IgD-negative memory B cell (primary cell): ENCODE measurements around the gene CIAO3. TPM values are rescaled to one million over a fixed set of nuclear protein-coding genes. Genes with fewer than 3 reads are reported as not detected.

ENCODE experiments used
- H3K27ac Mint-ChIP-seq, 3 donors: one replicate each; pipeline ENCODE4 v1.8.0; 2020 to 2022; ENCODE audit warnings: mild to moderate bottlenecking in 3 of 3, mixed read lengths in 3 of 3, moderate library complexity in 1 of 3
- H3K27me3 Mint-ChIP-seq: one replicate; pipeline ENCODE4 v1.8.0; 2021; ENCODE audit warnings: mixed read lengths
- H3K36me3 Mint-ChIP-seq: one replicate; pipeline ENCODE4 v1.8.0; 2020; ENCODE audit warnings: mild to moderate bottlenecking, mixed read lengths
- H3K4me1 Mint-ChIP-seq, 3 donors: one replicate each; pipeline ENCODE4 v1.8.0; 2020 to 2022; ENCODE audit warnings: mixed read lengths in 3 of 3, mild to moderate bottlenecking in 1 of 3
- H3K4me3 Mint-ChIP-seq, 4 donors: one replicate each; pipeline ENCODE4 v1.8.0; 2020 to 2022; ENCODE audit warnings: mild to moderate bottlenecking in 4 of 4, mixed read lengths in 4 of 4, moderate library complexity in 3 of 4
- H3K9me3 Mint-ChIP-seq, 3 donors: one replicate each; pipeline ENCODE4 v1.8.0; 2020 to 2021; ENCODE audit warnings: mixed read lengths in 3 of 3, mild to moderate bottlenecking in 1 of 3
- polyA plus RNA-seq: library from polyadenylated mRNA; unstranded; fragments of 300-500 nt; fragmentation: Illumina TruSeq; gene quantifications from one replicate; pipeline ENCODE4 v1.2.3, GENCODE V29; 2021

CIAO3 gene
- polyA plus RNA-seq: 29.4 TPM

DNA sequence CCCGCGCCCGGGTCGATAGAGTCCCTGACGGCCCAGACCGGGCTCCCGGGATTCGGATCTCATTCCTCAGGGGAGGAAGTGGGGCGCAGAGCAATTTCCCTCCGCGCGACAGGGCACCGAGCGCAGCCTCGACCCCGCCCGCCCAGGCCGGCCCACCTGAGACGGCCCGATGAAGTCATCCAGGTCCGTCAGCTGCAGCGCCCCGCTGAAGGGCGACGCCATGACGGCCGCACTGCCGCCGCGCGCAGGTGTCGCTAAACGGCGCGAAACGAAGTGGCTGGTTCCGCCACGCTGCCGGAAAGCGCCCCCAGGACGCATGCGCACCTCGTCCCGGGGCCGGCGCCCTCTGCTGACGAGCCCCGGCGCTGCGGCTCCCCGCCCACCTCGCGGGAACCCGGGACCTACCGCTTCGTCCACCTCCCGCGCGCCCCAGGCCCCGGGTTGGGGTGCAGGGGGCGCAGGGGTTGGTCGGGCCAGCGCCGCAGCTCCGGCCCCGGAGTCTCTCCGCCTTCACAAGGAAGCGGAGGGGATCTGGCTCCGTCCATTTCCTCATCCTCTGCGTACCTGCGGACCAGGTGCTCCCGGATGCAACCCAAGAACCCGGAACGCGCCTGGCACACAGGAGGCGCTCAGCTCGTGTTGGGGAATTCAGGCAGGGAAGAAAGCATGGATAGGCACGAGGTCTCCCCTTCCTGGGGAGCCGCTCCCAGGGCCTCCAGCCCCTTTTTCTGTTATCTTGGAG, at the start of gene CIAO3:
Gene CIAO3, minus strand, starts transcription at position 234 of the 742 bp plus-strand sequence. Its CDS starts 12 bp downstream, at position 222.
- Mint-ChIP-seq H3K27ac (peak within 1 kb of the TSS; percentile 57 to 89 (median 82)), H3K36me3 (peaks cover 4% of the 10 kb centered on the region), H3K4me1 (peaks cover 9 to 16% (median 10%) of the 10 kb centered on the region in 3 donors), H3K9me3 (no peaks in the 10 kb centered on the region), H3K4me3 (peak within 1 kb of the TSS; percentile 87 to 98 (median 89)), H3K27me3 (no peaks in the 10 kb centered on the region)

GRCh38 chr16:790086-790485, 49.3 kb upstream of the CIAO3 start:
- peaks cover 1% of the 10 kb centered on the region for H3K36me3 Mint-ChIP-seq
- no peaks in the 10 kb centered on the region for H3K27me3 Mint-ChIP-seq
- H3K9me3 Mint-ChIP-seq: no peaks in the 10 kb centered on the region
- peak overlapping the region in 1 of 3 donors; percentile 71 for H3K27ac Mint-ChIP-seq
- H3K4me1 Mint-ChIP-seq: peaks cover 0 to 4% (median 3%) of the 10 kb centered on the region in 3 donors
- peak overlapping the region; percentile 37 to 78 (median 52) for H3K4me3 Mint-ChIP-seq

DNA sequence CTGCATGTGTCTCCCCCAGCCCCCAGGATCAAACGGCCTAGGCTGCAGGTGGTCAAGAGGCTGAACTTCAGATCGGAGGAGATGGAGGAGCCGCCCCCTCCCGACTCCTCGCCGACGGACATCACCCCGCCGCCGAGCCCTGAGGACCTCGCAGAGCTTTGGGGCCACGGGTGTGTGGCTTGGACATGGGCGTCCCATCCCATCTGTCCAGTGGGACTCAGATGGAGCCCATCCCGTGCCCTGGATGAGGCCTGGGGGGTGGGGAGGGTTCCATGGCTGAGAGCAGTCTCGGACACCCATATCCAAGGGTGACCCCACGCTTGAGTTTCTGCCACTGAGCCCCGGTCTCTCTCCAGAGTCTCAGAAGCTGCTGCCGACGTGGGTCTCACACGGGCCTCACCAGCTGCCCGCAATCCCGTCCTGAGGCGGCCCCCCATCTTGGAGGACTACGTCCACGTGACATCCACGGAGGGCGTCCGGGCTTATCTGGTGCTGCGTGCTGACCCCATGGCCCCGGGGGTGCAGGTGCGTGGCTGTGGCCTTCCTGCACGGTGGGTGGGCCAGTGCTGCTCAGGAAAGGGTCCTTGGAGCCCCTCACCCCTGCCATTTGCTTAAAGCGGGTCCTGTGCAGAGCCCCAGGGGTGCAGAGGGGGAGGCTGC, 48.5 kb upstream of the CIAO3 start:
- no peaks in the 10 kb centered on the region for H3K27me3 Mint-ChIP-seq
- H3K9me3 Mint-ChIP-seq: no peaks in the 10 kb centered on the region
- peaks cover 1% of the 10 kb centered on the region for H3K36me3 Mint-ChIP-seq
- peaks cover 0 to 6% (median 4%) of the 10 kb centered on the region in 3 donors for H3K4me1 Mint-ChIP-seq
- H3K27ac Mint-ChIP-seq: no peak overlapping the region
- peak overlapping the region in 2 of 4 donors; percentile 50 to 63 for H3K4me3 Mint-ChIP-seq

DNA sequence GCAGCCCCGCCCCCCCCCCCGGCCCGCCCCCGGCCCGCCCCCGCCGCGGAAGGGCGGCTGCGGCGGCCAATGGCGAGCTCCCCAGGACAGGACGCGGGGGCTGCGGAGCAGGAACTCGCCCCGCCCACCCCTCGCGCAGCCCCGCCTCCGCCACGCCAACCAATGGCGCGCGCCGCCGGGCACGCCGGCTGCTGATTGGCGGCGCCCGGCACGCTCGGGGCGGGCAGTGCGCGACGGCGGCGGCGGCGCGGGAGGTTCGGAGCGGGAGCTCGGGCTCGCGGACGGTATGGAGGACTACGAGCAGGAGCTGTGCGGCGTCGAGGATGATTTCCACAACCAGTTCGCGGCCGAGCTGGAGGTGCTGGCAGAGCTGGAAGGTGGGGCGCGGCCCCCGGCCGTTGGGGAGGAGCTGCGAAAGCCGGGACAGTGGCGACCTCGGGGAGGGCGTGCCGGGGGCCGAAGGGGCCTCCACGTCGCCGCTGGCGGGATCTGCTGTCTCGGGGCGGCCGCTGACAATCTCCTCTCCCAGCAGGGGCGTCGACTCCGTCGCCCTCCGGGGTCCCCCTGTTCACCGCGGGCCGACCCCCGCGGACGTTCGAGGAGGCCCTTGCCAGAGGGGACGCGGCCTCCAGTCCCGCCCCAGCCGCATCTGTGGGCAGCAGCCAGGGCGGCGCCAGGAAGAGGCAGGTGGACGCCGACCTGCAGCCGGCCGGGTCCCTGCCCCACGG, 47.8 kb upstream of the CIAO3 start, which contains the start of gene CHTF18:
Gene CHTF18, plus strand, starts transcription at position 222 of the 728 bp plus-strand sequence. Its CDS starts 65 bp downstream, at position 287.
- Mint-ChIP-seq H3K27ac (peak within 1 kb of the TSS in 1 of 3 donors; percentile 77), H3K9me3 (no peaks in the 10 kb centered on the region), H3K4me3 (peak within 1 kb of the TSS; percentile 85 to 90 (median 86)), H3K4me1 (peaks cover 0 to 6% (median 4%) of the 10 kb centered on the region in 3 donors), H3K27me3 (no peaks in the 10 kb centered on the region), H3K36me3 (peaks cover 1% of the 10 kb centered on the region)

DNA sequence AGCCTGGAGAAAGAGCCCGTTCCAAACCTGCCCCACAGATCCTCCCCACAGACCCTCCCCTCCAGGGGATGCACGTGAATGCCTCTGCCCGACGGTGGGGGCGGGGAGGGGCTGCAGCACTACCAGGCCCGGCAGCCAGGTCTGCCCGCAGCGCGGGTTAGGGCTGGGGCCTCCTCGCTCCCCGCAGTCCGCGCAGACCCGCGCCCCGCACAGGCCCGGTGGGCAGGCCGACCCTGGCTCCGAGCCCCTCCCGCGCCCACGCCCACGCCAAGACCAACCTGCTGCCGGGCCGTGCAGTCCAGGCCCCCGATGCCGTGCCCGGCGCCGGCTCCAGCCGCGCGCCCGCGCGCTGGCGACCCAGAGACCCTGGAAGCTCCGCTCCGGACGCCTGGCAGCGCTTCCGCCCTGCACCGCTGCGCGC, 47.2 kb upstream of the CIAO3 start, which contains the start of gene RPUSD1:
Gene RPUSD1, minus strand, starts transcription at position 404 of the 421 bp plus-strand sequence. CDS start 644 bp downstream, outside the sequence.
- Mint-ChIP-seq H3K27me3 (no peaks in the 10 kb centered on the region), H3K27ac (peak within 1 kb of the TSS in 1 of 3 donors; percentile 77), H3K4me3 (peak within 1 kb of the TSS; percentile 85 to 90 (median 86)), H3K9me3 (no peaks in the 10 kb centered on the region), H3K4me1 (peaks cover 0 to 6% (median 4%) of the 10 kb centered on the region in 3 donors), H3K36me3 (peaks cover 1% of the 10 kb centered on the region)

GRCh38 chr16:787321-787966, 46.6 kb upstream of the CIAO3 start:
- peaks cover 0 to 6% (median 4%) of the 10 kb centered on the region in 3 donors for H3K4me1 Mint-ChIP-seq
- no peaks in the 10 kb centered on the region for H3K9me3 Mint-ChIP-seq
- peak overlapping the region; percentile 85 to 90 (median 86) for H3K4me3 Mint-ChIP-seq
- peak overlapping the region in 1 of 3 donors; percentile 77 for H3K27ac Mint-ChIP-seq
- H3K36me3 Mint-ChIP-seq: peaks cover 1% of the 10 kb centered on the region
- no peaks in the 10 kb centered on the region for H3K27me3 Mint-ChIP-seq

DNA sequence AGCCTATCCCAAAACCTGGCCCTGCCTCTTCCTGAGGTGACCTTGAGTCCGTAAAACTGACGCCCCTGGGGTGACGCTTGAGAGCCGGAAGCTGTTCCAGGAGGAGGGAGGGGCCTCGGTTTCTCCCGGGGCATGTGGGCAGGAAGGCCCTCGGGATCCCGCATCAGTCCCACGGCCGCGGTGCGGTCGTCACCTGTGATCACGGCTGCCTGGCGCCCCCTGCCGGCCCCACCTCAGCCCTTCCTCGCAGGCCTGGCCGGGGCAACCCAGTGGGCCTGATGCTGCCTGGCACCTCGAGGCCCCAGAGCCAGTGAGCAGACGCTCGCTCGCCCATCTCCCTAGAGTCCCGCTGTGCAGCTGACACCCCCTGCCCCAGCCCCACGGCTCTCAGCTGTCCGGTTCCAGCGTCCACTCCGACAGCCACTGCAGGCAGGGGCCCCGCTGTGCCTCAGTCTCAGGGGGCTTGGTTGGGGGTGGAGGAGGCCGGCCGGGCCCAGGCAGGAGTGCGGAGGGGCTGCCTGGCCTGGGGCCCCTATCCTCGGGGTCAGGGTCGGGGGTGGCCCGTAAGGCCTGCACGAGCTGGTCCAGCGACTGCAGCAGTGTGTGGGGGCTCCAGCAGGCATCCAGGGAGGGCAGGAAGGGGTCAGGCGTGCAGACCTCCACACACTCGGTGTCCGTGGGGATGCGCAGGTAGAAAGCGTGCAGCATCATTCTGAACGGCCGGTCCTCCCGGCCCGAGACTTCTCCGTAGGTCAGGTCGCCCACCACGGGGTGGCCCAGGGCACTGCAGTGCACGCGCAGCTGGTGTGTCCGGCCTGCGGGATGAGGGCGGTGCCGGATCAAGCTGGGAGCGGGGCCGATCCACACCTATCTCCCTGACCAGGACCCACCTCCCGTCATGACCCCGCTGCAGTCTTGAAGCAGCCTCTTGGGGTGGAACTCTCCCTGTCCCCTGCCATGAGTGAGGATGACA, 45.1 kb upstream of the CIAO3 start:
- peak overlapping the region in 2 of 3 donors; percentile 73 to 74 for H3K27ac Mint-ChIP-seq
- H3K9me3 Mint-ChIP-seq: no peaks in the 10 kb centered on the region
- H3K4me1 Mint-ChIP-seq: peaks cover 0 to 6% (median 4%) of the 10 kb centered on the region in 3 donors
- no peaks in the 10 kb centered on the region for H3K27me3 Mint-ChIP-seq
- H3K36me3 Mint-ChIP-seq: no peaks in the 10 kb centered on the region
- peak overlapping the region in 3 of 4 donors; percentile 36 to 90 (median 60) for H3K4me3 Mint-ChIP-seq

DNA sequence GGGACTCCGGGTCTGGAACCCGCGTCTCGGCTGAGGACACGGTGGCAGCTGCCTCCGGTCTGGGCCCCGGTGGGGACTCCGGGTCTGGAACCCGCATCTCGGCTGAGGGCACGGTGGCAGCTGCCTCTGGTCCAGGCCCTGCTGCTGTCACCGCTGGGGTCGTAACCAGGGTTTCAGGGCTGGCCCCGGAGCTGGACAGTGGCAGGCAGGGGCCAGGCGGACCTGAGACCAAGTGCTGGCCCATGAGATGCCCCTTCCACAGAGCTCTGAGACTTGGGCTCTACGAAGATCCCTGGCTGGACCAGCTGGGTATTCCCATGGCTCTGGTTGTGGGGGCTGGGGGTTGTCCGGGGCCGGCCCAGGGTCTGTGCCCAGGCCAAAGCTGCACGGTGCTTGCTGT, 43.6 kb upstream of the CIAO3 start:
- Mint-ChIP-seq H3K27ac (no peak overlapping the region), H3K4me1 (peaks cover 0 to 4% (median 4%) of the 10 kb centered on the region in 3 donors), H3K4me3 (no peak overlapping the region), H3K9me3 (no peaks in the 10 kb centered on the region), H3K27me3 (peaks cover 2% of the 10 kb centered on the region), H3K36me3 (no peaks in the 10 kb centered on the region)

DNA sequence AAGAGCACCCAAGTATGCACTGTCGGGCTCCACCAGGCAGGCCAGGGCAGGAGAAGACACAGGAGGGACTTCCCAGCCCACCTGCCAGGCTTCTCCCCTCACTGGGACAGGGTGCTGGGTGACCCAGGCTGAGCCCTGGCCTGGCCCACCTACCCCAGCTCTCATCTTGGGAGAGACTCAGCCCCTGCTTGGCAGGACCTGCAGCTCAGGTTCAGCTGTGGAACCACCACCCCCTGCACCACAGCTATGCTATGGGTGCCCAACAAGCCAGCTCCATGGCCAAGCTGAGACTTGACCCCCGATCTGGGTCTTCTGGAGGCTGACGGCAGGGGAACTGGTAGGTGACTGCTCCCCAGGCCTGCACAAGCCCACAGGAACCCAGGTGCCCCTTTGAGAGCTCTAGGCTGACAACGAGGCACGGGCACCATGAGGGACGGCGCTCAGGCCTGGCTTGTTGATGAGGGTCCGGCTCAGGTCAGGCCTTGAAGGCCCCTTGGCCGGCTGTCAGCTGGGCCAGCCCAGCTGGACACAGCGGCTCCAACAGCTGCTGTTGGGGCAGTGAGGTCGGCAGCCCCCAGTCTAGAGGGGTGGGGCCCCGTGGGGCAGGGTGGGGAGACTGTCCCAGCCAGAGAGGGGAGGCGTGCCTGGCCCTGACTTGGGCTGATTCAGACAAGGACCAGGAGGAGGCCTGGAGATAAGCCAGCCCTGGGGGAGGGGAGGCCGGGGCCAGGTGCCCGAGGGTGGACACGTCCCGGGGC, 42.8 kb upstream of the CIAO3 start:
- no peak overlapping the region for H3K4me3 Mint-ChIP-seq
- peaks cover 2% of the 10 kb centered on the region for H3K27me3 Mint-ChIP-seq
- no peak overlapping the region for H3K27ac Mint-ChIP-seq
- H3K4me1 Mint-ChIP-seq: peaks cover 0 to 4% (median 4%) of the 10 kb centered on the region in 3 donors
- no peaks in the 10 kb centered on the region for H3K36me3 Mint-ChIP-seq
- no peaks in the 10 kb centered on the region for H3K9me3 Mint-ChIP-seq

DNA sequence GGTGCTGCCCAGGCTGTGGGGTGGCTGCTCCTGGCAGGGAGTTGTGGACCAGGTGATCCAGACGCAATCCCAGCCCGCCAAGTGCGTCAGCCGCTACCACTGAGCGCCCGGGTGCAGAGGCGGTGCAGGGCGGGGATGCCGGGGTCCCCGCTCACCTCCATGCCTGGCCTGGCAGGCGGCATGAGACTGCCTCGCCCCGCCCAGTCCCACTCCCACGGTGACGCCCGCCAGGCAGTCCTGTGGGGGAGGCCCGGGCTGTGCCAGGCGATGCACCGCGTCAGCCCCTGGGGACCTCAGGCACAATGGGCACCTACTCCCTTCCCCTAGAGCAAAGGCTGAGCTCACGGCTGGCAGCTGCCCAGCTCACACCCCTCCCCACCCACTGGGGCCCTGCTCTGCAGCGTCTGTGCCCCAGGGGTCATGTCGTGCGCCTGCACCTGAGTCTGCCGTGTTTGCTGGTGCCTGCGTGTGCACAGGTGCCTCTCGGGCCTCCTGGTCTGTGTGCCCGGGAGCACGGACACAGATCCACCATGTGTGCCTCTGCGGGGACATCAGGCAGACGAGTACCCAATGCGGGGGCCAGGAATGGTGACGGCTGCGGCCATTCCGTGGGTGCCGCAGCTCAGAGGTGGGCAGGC, 42.1 kb upstream of the CIAO3 start:
- Mint-ChIP-seq H3K9me3 (no peaks in the 10 kb centered on the region), H3K27ac (no peak overlapping the region), H3K27me3 (peaks cover 4% of the 10 kb centered on the region), H3K36me3 (no peaks in the 10 kb centered on the region), H3K4me3 (no peak overlapping the region), H3K4me1 (peaks cover 0 to 4% (median 4%) of the 10 kb centered on the region in 3 donors)

- Mint-ChIP-seq H3K36me3 (no peaks in the 10 kb centered on the region), H3K4me1 (peaks cover 0 to 6% (median 4%) of the 10 kb centered on the region in 3 donors), H3K27me3 (peaks cover 8% of the 10 kb centered on the region), H3K4me3 (no peak overlapping the region), H3K27ac (no peak overlapping the region), H3K9me3 (no peaks in the 10 kb centered on the region)
Measured at GRCh38 chr16:782258-782657, 41.5 kb upstream of the CIAO3 start.

GRCh38 chr16:781346-782010, 40.7 kb upstream of the CIAO3 start:
- Mint-ChIP-seq H3K36me3 (no peaks in the 10 kb centered on the region), H3K4me1 (peaks cover 0 to 6% (median 2%) of the 10 kb centered on the region in 3 donors), H3K9me3 (no peaks in the 10 kb centered on the region), H3K4me3 (no peak overlapping the region), H3K27ac (no peak overlapping the region), H3K27me3 (peaks cover 9% of the 10 kb centered on the region)
